Ishikawa (cell line): Measurements from ENCODE around the gene NR1H4.

ENCODE experiments used
- CEBPB ChIP-seq: IDR thresholded peaks from 2 replicates; pipeline ENCODE4 v1.6.1; 2012
- CREB1 ChIP-seq: IDR thresholded peaks from 2 replicates; pipeline ENCODE4 v1.6.1; 2012; ENCODE audit warnings: low read depth
- EGR1 ChIP-seq: IDR thresholded peaks from 2 replicates; pipeline ENCODE4 v1.6.1; 2012
- EP300 ChIP-seq: IDR thresholded peaks from 2 replicates; pipeline ENCODE4 v1.6.1; 2012; ENCODE audit warnings: borderline replicate concordance
- FOXM1 ChIP-seq: IDR thresholded peaks from 2 replicates; pipeline ENCODE4 v1.6.1; 2012; ENCODE audit warnings: low read depth, borderline replicate concordance
- NFIC ChIP-seq: IDR thresholded peaks from 2 replicates; pipeline ENCODE4 v1.6.1; 2012
- RAD21 ChIP-seq: IDR thresholded peaks from 2 replicates; pipeline ENCODE4 v1.6.1; 2012; ENCODE audit warnings: low read depth
- TAF1 ChIP-seq: IDR thresholded peaks from 2 replicates; pipeline ENCODE4 v1.6.1; 2012; ENCODE audit warnings: low read depth, mild to moderate bottlenecking
- TCF12 ChIP-seq: IDR thresholded peaks from 2 replicates; pipeline ENCODE4 v1.6.1; 2012; ENCODE audit warnings: low read depth
- TEAD4 ChIP-seq: IDR thresholded peaks from 2 replicates; pipeline ENCODE4 v1.6.1; 2012
- YY1 ChIP-seq: IDR thresholded peaks from 2 replicates; pipeline ENCODE4 v1.6.1; 2012; ENCODE audit warnings: low read depth
- ZBTB7A ChIP-seq: IDR thresholded peaks from 2 replicates; pipeline ENCODE4 v1.6.1; 2012; ENCODE audit warnings: low read depth
- TF ChIP-seq, protein P1 (sequence below): IDR thresholded peaks from 2 replicates; pipeline ENCODE4 v1.6.1; 2012; ENCODE audit warnings: low read depth, mild to moderate bottlenecking
- TF ChIP-seq, protein P2 (sequence below): IDR thresholded peaks from 2 replicates; pipeline ENCODE4 v1.6.1; 2012
- TF ChIP-seq, protein P3 (sequence below): IDR thresholded peaks from 2 replicates; pipeline ENCODE4 v1.6.1; 2012

Gene NR1H4

DNA sequence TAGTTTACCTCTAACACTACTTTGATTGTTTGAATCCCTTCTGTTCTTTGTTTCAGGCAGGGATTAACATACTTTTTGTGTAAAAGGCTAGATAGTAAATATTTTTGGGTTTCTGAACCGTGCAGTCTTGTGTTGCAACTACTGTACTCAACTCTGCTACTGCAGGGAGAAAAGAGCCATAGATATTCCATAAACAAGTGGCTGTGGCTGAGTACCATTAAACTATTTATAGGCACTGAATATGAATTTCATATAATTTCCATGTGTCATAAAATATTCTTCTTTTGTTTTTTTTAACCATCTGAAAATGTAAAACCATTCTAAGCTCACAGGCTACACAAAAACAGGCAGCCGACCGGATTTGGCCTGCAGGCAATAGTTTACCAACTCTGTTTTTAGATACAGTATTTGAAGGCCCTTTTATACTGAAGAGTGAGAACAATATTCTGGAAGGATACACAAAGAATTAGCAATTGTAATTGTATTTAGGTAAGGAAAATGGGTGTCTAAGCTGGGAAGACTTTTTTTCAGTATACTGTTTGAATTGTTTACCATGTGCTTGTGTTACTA is 15.7 kb downstream of the NR1H4 start:
- TF ChIP-seq, protein P1, sequence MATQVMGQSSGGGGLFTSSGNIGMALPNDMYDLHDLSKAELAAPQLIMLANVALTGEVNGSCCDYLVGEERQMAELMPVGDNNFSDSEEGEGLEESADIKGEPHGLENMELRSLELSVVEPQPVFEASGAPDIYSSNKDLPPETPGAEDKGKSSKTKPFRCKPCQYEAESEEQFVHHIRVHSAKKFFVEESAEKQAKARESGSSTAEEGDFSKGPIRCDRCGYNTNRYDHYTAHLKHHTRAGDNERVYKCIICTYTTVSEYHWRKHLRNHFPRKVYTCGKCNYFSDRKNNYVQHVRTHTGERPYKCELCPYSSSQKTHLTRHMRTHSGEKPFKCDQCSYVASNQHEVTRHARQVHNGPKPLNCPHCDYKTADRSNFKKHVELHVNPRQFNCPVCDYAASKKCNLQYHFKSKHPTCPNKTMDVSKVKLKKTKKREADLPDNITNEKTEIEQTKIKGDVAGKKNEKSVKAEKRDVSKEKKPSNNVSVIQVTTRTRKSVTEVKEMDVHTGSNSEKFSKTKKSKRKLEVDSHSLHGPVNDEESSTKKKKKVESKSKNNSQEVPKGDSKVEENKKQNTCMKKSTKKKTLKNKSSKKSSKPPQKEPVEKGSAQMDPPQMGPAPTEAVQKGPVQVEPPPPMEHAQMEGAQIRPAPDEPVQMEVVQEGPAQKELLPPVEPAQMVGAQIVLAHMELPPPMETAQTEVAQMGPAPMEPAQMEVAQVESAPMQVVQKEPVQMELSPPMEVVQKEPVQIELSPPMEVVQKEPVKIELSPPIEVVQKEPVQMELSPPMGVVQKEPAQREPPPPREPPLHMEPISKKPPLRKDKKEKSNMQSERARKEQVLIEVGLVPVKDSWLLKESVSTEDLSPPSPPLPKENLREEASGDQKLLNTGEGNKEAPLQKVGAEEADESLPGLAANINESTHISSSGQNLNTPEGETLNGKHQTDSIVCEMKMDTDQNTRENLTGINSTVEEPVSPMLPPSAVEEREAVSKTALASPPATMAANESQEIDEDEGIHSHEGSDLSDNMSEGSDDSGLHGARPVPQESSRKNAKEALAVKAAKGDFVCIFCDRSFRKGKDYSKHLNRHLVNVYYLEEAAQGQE, result no peak
- TF ChIP-seq TCF12 (no peak), RAD21 (no peak), ZBTB7A (no peak), FOXM1 (no peak)
- TF ChIP-seq, protein P2, sequence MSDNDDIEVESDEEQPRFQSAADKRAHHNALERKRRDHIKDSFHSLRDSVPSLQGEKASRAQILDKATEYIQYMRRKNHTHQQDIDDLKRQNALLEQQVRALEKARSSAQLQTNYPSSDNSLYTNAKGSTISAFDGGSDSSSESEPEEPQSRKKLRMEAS, result no peak
- TF ChIP-seq, protein P3, sequence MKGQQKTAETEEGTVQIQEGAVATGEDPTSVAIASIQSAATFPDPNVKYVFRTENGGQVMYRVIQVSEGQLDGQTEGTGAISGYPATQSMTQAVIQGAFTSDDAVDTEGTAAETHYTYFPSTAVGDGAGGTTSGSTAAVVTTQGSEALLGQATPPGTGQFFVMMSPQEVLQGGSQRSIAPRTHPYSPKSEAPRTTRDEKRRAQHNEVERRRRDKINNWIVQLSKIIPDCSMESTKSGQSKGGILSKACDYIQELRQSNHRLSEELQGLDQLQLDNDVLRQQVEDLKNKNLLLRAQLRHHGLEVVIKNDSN, result no peak

DNA sequence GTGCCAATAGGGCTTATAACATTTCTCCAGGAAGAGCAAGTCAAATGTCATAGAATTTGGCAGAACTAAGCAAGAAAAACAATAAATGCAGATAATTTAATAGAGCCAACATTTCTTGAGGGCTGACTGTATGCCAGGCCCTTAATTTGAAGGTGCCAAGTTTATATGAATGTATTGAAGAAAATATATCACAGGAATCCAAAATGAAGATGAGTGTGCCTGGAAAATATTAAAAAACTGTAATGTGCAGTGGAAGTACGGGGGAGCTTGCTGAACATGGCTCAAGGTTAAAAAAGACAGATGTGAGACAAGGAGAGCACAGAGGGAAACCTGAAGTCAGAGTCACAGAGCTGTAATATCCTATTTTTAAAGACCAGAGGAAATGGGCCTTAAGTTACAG is 16.4 kb downstream of the NR1H4 start:
- TF ChIP-seq YY1, result no peak
- TF ChIP-seq RAD21, result no peak
- no peak for TF ChIP-seq CREB1
- TF ChIP-seq, protein P1, result no peak
- TF ChIP-seq, protein P3, result no peak
- no peak for TF ChIP-seq EP300
- no peak for TF ChIP-seq CEBPB
- no peak for TF ChIP-seq TCF12
- TF ChIP-seq, protein P2, result no peak
- no peak for TF ChIP-seq ZBTB7A
- no peak for TF ChIP-seq EGR1
- no peak for TF ChIP-seq NFIC
- TF ChIP-seq FOXM1, result no peak
- no peak for TF ChIP-seq TAF1
- no peak for TF ChIP-seq TEAD4

DNA sequence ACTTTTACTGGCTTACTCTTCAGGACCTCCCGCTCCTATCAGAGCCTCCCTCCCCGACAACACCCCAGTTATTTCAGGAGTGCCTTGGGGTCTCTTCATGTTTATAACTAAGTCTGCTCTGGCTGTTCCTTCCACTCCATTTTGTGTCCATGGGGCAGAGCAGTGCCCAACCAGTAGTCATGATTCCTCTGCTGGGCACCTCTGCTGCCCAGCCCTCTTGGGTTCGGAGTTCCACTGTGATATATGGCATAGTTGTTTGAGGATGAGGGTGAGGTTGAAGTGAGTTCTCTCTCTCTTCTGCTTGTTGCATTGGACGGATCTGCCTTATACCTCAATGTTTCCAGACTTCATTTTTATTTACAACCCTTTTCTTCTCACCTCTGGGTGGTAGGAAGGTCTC is 17.4 kb downstream of the NR1H4 start:
- TF ChIP-seq CEBPB (no peak), TCF12 (no peak), ZBTB7A (no peak), TAF1 (no peak), EGR1 (no peak), NFIC (no peak), FOXM1 (no peak), TEAD4 (no peak), RAD21 (no peak), CREB1 (no peak), YY1 (no peak), EP300 (no peak)
- TF ChIP-seq, protein P3, result no peak
- TF ChIP-seq, protein P1, result no peak
- TF ChIP-seq, protein P2, result no peak

DNA sequence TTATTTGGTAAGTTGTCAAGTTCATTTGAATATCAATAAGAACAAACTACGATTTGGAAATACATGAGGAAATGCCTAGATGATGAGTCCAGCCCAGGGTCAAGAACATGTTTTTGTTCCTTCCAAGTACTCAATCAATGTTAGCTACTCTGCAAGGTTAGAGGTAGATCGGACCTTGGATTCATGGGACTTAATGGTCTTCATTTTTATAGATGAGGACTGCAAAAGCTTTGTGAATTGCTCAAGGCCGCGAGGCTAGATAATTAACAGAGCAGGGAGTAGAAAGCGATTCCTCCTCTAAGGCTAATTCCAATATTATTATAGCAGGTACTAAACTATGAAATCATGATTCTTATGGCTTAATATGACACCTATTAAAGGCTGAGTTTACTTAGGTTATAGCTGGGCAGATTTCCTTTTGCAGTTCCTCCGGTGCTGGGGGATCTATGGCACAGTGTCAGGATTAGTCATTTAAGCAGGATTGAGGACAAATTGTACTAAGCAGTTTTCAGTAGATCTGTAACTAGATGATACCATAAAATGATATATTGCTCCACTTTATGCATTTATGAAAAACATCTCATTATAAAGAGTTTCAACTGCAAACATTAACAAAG is 19.8 kb downstream of the NR1H4 start:
- no peak for TF ChIP-seq TEAD4
- TF ChIP-seq EP300, result no peak
- TF ChIP-seq, protein P3, result no peak
- TF ChIP-seq, protein P2, result no peak
- TF ChIP-seq, protein P1, result no peak
- TF ChIP-seq CREB1, result no peak
- TF ChIP-seq YY1, result no peak
- no peak for TF ChIP-seq EGR1
- TF ChIP-seq FOXM1, result no peak
- TF ChIP-seq ZBTB7A, result no peak
- no peak for TF ChIP-seq NFIC
- TF ChIP-seq RAD21, result no peak
- TF ChIP-seq TCF12, result no peak
- no peak for TF ChIP-seq CEBPB
- TF ChIP-seq TAF1, result no peak
